ENCODE data around the gene ITGA1.
"Not testable (repeated sequence)": the region's sequence is repeated elsewhere in the genome, so short reads cannot be mapped to it uniquely, and the experiment has no call there.

ITGA1 gene

DNA sequence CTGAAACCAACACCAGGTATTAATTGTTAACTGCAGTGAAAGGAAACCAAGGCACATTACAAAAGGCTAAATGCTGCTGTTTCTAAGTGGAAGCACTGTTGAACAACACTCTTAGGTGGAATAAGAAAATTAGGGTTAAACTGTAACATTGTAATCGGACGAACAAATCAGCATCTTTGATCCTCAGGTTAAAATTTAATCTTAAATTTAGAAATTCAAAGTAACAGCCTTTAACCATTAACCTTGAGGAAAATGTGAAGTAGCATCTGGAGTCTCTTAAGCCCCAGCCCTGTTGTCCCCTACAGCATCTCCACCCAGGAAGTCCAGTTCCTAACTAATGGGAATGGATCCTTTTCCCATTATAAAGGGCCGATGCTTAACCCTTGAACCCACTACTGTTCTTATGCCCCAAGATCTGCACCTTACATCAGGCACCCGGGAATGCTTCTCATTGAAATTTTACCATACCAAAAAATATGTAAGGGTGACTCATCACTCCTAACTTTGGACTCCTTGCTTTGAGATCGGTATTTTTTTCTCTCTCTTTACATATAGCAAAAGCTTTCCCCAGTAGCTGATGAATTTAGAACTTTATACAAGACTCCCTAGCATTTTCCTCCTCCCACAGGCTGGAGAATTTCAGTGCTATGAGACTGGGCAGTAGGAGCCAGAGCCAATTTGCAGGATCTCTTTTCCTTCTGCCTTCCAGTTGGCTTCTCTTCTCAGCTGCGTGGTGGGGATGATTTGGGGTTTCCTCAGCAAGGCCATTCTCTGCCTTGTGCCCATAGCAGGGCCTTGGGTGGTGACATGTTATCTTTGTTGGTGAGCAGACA, 169.4 kb downstream of the ITGA1 start:
- DNase-seq (ENCODE audit: low read depth), result no peak

DNA sequence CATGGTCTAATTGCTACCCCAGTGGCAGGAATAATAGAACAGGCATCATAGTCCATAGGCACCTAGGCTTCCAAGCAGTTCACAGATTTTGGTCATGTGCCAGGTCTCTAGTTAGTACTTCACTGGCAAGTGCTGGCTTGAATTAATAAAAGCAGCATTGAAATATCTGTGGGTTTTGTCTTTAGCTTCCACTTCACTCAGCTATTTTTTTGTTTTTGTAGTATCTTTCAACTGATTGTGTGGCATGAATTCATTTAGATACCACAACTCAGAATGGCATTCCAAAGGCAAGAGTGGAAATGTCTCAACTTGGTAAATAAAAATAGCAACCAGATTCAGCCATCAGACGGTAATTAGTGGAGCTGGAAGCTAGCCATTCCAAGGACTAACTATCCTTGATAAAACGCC, 173.6 kb downstream of the ITGA1 start:
- DNase-seq (ENCODE audit: low read depth), result peak; percentile 48

DNA sequence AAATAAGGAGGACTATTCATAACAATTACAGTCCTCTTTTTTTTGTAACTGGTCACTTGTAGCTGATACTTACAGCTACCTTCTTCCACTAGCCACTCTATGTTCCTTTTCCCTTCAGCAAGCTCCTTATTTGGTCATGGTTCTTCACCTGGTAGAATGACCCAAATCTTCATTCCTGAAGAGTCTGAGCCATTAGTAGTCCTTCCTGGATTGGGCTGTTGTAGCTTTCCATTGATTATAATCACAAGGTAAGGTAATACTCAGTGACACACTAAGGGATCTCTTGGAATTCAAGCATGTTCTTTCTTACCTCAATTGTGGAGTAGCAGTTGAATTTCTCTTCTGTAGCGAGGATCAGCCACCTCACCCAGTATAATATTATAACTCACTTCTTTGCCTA, 175.9 kb downstream of the ITGA1 start:
- DNase-seq (ENCODE audit: low read depth), result no peak

- no peak for DNase-seq (ENCODE audit: low read depth)
Measured at GRCh38 chr5:52964138-52964537, 176.4 kb downstream of the ITGA1 start.

DNA sequence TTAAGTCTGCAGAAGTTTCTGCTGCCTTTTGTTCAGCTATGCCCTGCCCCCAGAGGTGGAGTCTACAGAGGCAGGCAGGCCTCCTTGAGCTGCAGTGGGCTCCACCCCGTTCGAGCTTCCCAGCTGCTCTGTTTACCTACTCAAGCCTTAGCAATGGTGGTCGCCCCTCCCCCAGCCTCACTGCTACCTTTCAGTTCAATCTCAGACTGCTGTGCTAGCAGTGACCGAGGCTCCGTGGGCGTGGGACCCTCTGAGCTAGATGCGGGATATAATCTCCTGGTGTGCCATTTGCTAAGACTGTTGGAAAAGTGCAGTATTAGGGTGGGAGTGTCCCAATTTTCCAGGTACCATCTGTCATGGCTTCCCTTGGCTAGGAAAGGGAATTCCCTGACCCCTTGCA, 188.4 kb downstream of the ITGA1 start:
- not testable (repeated sequence) for DNase-seq (ENCODE audit: low read depth)

DNA sequence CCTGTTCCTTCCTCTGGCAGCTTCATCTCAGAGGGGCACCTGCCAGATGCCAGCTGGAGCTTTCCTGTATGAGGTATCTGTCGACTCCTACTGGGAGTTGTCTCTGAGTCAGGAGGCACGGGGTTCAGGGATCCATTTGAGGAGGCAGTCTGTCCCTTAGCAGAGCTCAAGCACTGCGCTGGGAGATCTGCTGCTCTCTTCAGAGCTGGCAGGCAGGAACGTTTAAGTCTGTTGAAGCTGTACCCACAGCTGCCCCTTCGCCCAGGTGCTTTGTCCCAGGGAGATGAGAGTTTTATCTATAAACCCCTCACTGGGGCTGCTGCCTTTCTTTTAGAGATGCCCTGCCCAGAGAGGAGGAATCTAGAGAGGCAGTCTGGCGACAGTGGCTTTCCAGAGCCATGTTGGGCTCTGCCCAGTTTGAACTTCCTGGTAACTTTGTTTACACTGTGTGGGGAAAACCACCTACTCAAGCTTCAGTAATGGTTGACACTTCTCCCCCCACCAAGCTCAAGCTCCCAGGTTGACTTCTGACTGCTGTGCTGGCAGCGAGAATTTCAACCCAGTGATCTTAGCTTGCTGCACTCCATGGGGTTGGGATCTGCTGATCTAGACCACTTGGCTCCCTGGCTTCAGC, 189.7 kb downstream of the ITGA1 start:
- no peak for DNase-seq (ENCODE audit: low read depth)

- DNase-seq (ENCODE audit: low read depth), result no peak
Measured at GRCh38 chr5:52981507-52981906, 193.8 kb downstream of the ITGA1 start.

DNA sequence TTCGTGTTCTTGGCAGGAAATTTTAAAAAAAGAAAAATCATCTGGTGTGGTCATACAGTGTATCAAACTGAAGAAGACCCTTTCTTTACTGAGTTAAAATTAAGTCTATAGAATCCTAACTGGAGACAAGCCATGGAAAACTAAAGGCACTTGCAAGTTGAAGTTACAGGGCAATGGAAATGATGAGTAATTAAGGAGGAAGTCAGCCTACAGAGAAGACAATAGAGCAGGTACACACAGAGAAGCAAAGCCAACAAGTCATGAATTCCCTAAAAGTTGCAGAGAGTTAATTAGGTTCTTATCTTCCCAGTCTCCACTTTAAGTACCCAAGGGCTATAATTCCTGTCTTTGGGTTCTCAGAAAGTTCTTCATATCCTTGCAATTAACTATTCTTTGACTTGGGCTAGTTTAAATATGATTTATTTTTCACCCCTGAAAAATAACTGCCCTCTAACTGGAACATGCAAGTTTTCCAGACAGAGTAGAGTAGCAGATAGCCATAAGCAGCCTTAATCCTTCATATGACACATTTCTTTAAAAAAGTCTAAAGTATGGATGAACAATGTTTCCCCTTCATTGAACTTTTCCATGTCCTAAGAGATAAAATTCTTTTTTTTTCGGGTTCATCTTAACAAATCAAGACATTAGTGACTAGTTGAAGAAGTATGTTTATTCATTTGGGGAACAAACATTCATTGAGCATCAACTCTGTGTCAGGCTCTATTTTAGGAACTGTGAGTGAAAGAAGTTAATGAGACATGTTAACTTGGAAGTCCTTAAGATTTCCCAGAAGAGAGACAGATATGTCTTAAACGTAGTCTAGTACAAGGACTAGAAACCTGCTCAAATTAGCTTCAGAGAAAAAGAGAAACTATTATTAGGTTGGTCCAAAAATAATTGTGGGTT, 196.3 kb downstream of the ITGA1 start:
- DNase-seq (ENCODE audit: low read depth), result no peak

DNA sequence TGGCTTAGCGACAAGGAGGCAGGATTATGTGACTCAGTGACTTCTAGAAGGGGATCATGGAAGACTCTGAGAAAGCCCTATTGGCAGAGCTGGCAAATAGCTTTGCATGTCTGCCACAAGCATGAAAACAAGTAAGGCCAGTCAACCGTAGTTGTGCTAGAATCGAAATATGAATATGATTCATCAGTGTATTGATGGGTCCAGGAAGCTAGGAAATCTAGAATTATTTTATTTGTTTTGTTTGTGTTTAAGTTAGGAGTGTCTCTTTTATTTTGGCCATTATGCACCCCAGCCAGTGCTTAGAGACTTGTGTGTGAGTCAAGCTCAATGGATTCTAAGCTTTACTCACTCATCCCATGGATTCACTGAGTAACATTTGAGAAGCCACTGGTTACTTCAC, 197.6 kb downstream of the ITGA1 start:
- DNase-seq (ENCODE audit: low read depth), result no peak

DNA sequence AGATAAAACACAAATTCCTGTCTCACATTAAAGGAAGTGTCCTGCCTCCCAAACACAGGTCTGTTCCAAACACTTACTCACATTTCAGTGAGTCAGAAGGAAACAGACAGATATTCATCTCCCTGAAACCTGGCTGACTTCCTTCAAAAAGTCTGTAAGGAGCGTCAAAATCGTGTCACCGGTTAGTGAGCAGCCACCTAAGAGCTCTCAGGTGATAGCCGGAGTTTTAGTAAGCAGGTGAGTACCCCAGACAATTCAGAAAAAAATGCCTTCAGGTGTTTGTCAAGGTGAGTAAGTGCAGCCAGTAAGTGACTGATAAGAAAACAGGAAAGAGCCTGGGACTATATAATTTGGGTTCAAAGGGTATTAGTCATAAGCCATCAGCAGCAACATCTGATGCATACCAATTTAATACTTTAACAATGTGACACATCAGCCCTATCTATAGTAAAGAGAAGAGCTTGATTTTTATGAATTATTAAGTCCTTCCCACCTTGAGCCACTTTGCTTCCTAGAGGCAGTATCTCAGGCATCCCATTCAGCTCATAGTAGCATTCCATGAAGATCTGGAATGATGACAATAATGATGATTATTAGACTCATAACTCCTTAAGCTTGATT, 200.1 kb downstream of the ITGA1 start:
- no peak for DNase-seq (ENCODE audit: low read depth)

DNA sequence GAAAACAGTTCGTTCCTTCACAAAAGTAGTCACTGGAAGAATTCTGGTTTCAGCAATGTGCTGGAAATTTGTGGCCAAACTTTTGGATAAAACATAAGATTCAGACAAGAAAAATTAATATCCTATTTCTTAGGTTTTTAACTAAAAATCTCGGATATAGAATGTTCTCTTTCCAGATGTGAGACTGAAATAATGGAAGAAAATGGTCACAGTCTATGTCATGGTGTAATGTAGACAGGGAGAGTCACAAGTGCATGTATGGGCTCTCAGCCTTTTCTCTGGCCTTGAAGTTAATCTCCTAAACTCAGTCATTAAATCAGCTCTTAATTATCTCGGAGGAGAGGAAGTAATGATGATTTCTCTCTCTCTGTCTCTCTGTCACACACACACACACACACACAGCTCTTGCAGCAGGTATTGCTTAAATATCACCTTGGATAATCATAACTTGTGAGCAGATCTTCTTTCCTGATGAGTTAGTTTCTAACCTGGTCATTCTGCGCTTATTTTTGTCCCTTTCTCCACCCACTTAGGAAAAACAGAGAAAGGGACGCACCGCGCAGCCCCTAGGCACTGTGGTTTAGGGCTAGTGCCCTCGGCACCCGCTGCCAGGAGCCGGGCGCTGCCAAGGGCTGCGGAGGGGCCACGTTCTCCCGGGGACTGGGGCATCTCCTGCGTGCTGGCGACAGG, 200.8 kb downstream of the ITGA1 start:
- DNase-seq (ENCODE audit: low read depth), result no peak

DNA sequence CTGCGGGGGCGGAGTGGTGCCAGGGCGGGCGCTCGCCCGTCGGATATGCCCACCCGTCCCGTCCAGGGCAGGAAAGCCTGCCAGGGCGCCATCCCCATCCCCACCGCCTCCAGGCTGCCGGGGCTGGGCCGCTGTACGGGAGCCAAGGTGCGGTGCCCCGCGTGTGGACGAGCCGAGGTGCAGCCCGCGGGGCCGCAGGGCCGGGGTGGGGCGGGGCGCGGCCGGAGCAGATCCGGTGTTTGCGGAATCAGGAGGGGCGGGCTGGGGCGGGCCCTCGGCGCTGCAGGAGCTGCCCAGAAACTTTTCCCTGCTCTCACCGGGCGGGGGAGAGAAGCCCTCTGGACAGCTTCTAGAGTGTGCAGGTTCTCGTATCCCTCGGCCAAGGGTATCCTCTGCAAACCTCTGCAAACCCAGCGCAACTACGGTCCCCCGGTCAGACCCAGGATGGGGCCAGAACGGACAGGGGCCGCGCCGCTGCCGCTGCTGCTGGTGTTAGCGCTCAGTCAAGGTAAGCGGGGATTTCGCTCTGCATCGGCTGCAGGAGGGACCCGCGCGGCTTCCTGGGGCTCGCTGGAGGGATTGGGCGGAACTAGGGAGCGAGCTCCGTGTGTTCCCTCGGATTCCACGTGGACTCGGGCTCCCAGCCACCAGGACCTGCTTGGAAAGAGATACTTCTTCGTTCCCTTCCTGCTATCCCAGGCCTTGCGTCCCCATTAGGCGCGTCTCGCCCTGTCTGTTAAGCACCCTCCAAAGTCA, 201.5 kb downstream of the ITGA1 start, which contains the start of gene ITGA2:
Gene ITGA2 (plus strand): TSS at position 328 of the 756 bp plus-strand sequence. CDS start 117 bp downstream, at position 445.
- no peak for DNase-seq (ENCODE audit: low read depth)

DNA sequence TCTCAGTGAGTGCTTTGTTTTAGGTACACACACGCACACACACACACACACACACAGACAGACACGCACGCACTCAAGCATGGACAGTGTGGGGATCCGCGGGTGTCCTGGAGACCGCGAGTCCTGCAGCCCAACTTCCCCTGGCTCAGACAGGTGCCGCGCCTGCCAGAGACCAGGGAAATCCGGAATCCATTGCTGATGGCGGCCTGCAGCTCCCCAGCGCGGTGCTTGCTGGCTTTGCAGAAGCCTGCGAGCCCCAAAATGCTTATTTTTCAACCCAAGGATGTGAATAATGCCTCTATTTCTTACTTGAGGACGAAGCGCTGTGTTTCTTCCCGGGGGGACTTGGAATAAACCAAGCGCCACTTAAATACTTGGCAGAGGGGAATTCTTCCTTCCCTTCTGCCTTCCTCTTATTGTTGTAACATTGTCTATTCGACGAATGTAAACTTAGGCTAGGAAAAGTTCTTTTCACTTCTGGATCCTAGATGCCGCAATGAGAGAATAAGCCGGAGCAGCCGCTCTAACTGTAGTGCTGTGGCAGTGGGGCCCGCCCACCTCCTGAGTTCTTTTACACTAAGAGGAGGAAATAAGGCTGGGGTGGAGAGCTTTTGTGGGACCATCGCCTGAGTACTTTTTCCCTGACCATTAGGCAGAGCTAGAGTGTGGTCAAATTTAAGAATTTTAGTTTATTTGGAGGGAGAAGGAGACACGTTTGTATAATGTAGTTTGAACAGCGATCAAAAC, 202.2 kb downstream of the ITGA1 start:
- DNase-seq (ENCODE audit: low read depth), result no peak

GRCh38 chr5:52990528-52990925, 202.8 kb downstream of the ITGA1 start:
- no peak for DNase-seq (ENCODE audit: low read depth)

GRCh38 chr5:52993367-52993766, 205.7 kb downstream of the ITGA1 start:
- no peak for DNase-seq (ENCODE audit: low read depth)

- no peak for DNase-seq (ENCODE audit: low read depth)
Measured at GRCh38 chr5:52994266-52994665, 206.6 kb downstream of the ITGA1 start.

DNA sequence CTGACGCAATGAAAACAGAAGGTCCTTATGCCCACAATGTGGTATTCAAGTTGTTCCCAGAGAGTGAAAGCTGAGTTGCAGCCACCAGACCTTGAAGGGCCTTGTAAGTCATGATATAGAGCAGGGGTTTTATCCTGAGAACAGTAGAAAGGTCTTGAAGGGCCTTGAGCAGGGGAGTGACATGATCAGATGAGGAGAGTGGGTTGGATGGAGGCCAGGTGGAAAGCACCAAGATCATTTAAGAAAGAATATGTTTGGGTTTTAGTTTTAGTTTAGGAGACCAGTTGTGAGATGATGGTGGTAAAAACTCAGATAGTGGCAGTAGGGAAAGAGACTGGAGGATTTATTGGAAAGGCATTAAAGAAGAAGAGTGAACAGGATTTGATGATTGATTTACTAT, 207.4 kb downstream of the ITGA1 start:
- no peak for DNase-seq (ENCODE audit: low read depth)

DNA sequence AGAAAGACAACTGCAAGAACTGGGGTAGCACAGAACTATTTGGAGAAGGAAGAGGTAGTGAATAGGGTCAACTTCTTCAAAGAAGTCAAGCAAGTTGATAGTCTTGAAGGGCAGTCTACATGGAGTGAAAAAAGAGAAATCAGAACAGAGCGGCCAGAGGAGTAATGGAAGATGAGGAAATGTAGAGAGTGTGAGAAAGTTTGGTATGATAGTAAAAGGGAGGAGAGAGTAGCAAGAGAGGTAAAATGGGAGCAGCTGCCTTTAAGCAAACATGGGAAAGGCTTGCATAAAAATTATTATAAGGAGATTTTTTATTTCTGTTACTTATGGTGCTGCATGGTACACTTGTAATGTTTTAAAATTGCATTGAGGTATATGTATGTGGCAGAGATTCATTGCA, 208.2 kb downstream of the ITGA1 start:
- no peak for DNase-seq (ENCODE audit: low read depth)

GRCh38 chr5:52996979-52997378, 209.3 kb downstream of the ITGA1 start:
- DNase-seq (ENCODE audit: low read depth), result no peak

DNA sequence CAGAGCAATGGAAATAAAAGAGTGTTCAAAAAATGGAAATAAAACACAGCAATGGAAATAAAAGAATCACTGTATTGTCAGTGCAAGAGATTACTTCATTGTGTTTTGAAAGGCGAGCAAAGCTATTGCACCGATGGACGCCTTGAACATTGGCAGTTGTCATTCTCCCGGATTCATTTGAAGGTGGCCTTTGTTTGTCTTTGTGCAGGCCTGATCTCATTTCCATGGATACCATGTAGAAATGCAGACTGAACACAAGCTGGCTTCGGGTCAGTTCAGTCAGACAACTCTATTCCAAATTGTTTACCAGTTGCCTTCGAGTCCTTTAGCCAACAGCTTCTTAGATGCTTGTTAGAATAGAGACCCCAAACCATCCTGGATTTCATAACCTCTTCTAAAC, 209.7 kb downstream of the ITGA1 start:
- no peak for DNase-seq (ENCODE audit: low read depth)
